B cell (primary cell): Measurements from ENCODE around the gene ATG3. TPM values are rescaled to one million over a fixed set of nuclear protein-coding genes. Genes with fewer than 3 reads are reported as not detected.

Experiments
- ATAC-seq: fragments of 200-7000 bp; cut with Tn5 transposase; one replicate; pipeline ENCODE4 v1.10.0; 2021; ENCODE audit warnings: low read depth, mild to moderate bottlenecking, moderate number of reproducible peaks, moderate library complexity
- CTCF ChIA-PET: fragments of 350-600 bp; sonication (Branson Sonifier 250); formaldehyde crosslinking; loops from one replicate; lab custom pipeline; 2021; ENCODE audit warnings: antibody characterized with exemption, inconsistent platforms; lab: Charles Lee
- POLR2A ChIA-PET: fragments of 350-600 bp; sonication (Branson Sonifier 250); formaldehyde crosslinking; loops from one replicate; lab custom pipeline; 2021; ENCODE audit warnings: antibody characterized with exemption; lab: Charles Lee
- DNase-seq: peaks from one replicate; pipeline ENCODE4 v3.0.0; 2013
- H2AFZ ChIP-seq: 2 replicates; pipeline ENCODE4 v1.6.1; 2012; ENCODE audit warnings: mild to moderate bottlenecking, low read depth, low read length; ENCODE audit not compliant: insufficient read depth, poor library complexity, severe bottlenecking
- H3K27ac ChIP-seq, 2 donors: 1 replicate in 1 of 2; 2 replicates in 1 of 2; pipeline ENCODE4 v1.5.1; 2012 to 2013; ENCODE audit warnings: low read length in 2 of 2, mild to moderate bottlenecking in 2 of 2, moderate library complexity in 1 of 2
- H3K27me3 ChIP-seq, 4 experiments: fragments of 200-600 bp in 1 of 4; sonication (generic) in 1 of 4; replicated peaks in 1 of 4; 1 replicate in 2 of 4; 2 replicates in 2 of 4; pipeline versions ENCODE4 v1.6.1 to v1.7.0; 2013 to 2016; ENCODE audit warnings: low read length in 3 of 4, mild to moderate bottlenecking in 2 of 4, mixed read lengths in 1 of 4, moderate library complexity in 1 of 4; ENCODE audit not compliant: insufficient read depth in 4 of 4, control insufficient read depth in 3 of 4; ENCODE audit errors: control extremely low read depth in 1 of 4
- H3K36me3 ChIP-seq, 2 experiments: replicated peaks in 1 of 2; 1 replicate in 1 of 2; 2 replicates in 1 of 2; pipeline versions ENCODE4 v1.6.1 to v1.7.1; 2013; ENCODE audit warnings: low read length in 1 of 2; ENCODE audit not compliant: insufficient read depth in 2 of 2, control insufficient read depth in 1 of 2; ENCODE audit errors: control extremely low read depth in 1 of 2, extremely low read depth in 1 of 2
- H3K4me1 ChIP-seq, 2 donors: fragments of 200-600 bp in 1 of 2; sonication (generic) in 1 of 2; 1 replicate in 1 of 2; 2 replicates in 1 of 2; pipeline versions ENCODE4 v1.5.1 to v1.6.1; 2013 to 2017; ENCODE audit warnings: low read length in 2 of 2; ENCODE audit not compliant: control insufficient read depth in 2 of 2, insufficient read depth in 2 of 2
- H3K4me2 ChIP-seq: replicated peaks from 2 replicates; pipeline ENCODE3; 2012; ENCODE audit warnings: mild to moderate bottlenecking, low read depth, low read length; ENCODE audit not compliant: poor library complexity, severe bottlenecking
- H3K4me3 ChIP-seq, 5 experiments: fragments of 200-600 bp in 1 of 5; sonication (generic) in 1 of 5; 1 replicate in 3 of 5; 2 replicates in 2 of 5; pipeline versions ENCODE4 v1.5.1 to v1.7.0; 2011 to 2016; ENCODE audit warnings: low read length in 4 of 5, mild to moderate bottlenecking in 4 of 5, low read depth in 2 of 5, control low read depth in 1 of 5, moderate library complexity in 1 of 5; ENCODE audit not compliant: insufficient read depth in 1 of 5; ENCODE audit errors: control extremely low read depth in 1 of 5, extremely low read depth in 1 of 5
- H3K79me2 ChIP-seq: fragments of 200-600 bp; sonication (generic); one replicate; pipeline ENCODE4 v1.6.0; 2016; ENCODE audit warnings: low read length; ENCODE audit not compliant: control insufficient read depth, insufficient read depth
- H3K9ac ChIP-seq: fragments of 200-600 bp; sonication (generic); 2 replicates; pipeline ENCODE4 v1.6.1; 2017; ENCODE audit warnings: mild to moderate bottlenecking, low read length, moderate library complexity
- H3K9me3 ChIP-seq, 3 donors: one replicate each; pipeline versions ENCODE4 v1.6.1 to v1.7.1; 2013; ENCODE audit warnings: low read length in 2 of 3; ENCODE audit not compliant: control insufficient read depth in 2 of 3, insufficient read depth in 1 of 3; ENCODE audit errors: control extremely low read depth in 1 of 3
- H4K20me1 ChIP-seq: 2 replicates; pipeline ENCODE4 v1.6.0; 2012; ENCODE audit warnings: mild to moderate bottlenecking, low read length; ENCODE audit not compliant: insufficient read depth, control insufficient read depth, poor library complexity, severe bottlenecking
- H3K27ac Mint-ChIP-seq: one replicate; pipeline ENCODE4 v1.8.0; 2021; ENCODE audit warnings: mixed read lengths
- H3K27me3 Mint-ChIP-seq: one replicate; pipeline ENCODE4 v1.8.0; 2021; ENCODE audit warnings: mixed read lengths
- H3K4me1 Mint-ChIP-seq: one replicate; pipeline ENCODE4 v1.8.0; 2021; ENCODE audit warnings: mixed read lengths
- H3K4me3 Mint-ChIP-seq: one replicate; pipeline ENCODE4 v1.8.0; 2021; ENCODE audit warnings: mixed read lengths
- H3K9me3 Mint-ChIP-seq: one replicate; pipeline ENCODE4 v1.8.0; 2022; ENCODE audit warnings: mixed read lengths; ENCODE audit not compliant: insufficient read depth
- CTCF ChIP-seq: fragments of 200-600 bp; IDR thresholded peaks from one replicate; pipeline ENCODE4 v1.8.0; 2022; ENCODE audit warnings: antibody characterized with exemption, mild to moderate bottlenecking
- EZH2 ChIP-seq: IDR thresholded peaks from 2 replicates; pipeline ENCODE4 v1.6.1; 2012; ENCODE audit warnings: borderline replicate concordance, low read depth, mild to moderate bottlenecking, moderate library complexity, low read length; ENCODE audit not compliant: insufficient read depth, poor library complexity, severe bottlenecking
- WGBS: methylation state at CpG from one replicate; pipeline ENCODE4 v1.1.5; 2013; ENCODE audit warnings: missing lambda C conversion rate; ENCODE audit not compliant: insufficient coverage; 5-methylcytosine and 5-hydroxymethylcytosine counted together
- intact Hi-C: fragments of 100-400 bp; cut with micrococcal nuclease; formaldehyde crosslinking; loops from one replicate; pipeline ENCODE4 v1.10.0; 2022
- polyA plus RNA-seq: library from polyadenylated mRNA; depleted of rRNA; stranded (reverse); fragments of >200 nt; gene quantifications from 2 replicates; pipeline ENCODE4 v1.2.3, GENCODE V29; 2012
- total RNA-seq, 2 donors: library from RNA; stranded (reverse); fragments of 120-200 nt in 1 of 2; gene quantifications; 1 replicate in 1 of 2; 2 replicates in 1 of 2; pipeline versions ENCODE4 v1.2.3 to v1.2.4, GENCODE V29; 2013 to 2022

The ATG3 gene
- total and polyA plus RNA-seq, 2 donors (not counting 1 experiment from before 2014, with no cell fraction given): 25.2 to 54.9 TPM

GRCh38 chr3:112489674-112490479, 71.9 kb downstream of the ATG3 start:
- H3K79me2 ChIP-seq: peaks cover 100% of the 10 kb centered on the region
- peak overlapping the region; percentile 60 for H3K4me2 ChIP-seq
- peak overlapping the region; percentile 25 for H3K9ac ChIP-seq
- TF ChIP-seq CTCF (no peak), EZH2 (no peak)
- Mint-ChIP-seq H3K4me1 (peaks cover 77% of the 10 kb centered on the region), H3K27me3 (no peaks in the 10 kb centered on the region), H3K27ac (peak overlapping the region; percentile 94), H3K9me3 (no peaks in the 10 kb centered on the region), H3K4me3 (peak overlapping the region; percentile 83)
- H3K4me3 ChIP-seq: peak overlapping the region in 3 of 5 experiments; percentile 4 to 45 (median 5)
- H3K27me3 ChIP-seq: no peaks in the 10 kb centered on the region
- H3K36me3 ChIP-seq: peaks cover 2 to 63% of the 10 kb centered on the region in 2 experiments
- H2AFZ ChIP-seq: no peak overlapping the region
- ChIA-PET CTCF (interaction anchor here (0.7 to 2.0 kb wide), 4 partner anchors 9 to 186 kb away, joined by 3 to 7 read pairs (median 5); partner anchors contain the start of gene BTLA), POLR2A (interaction anchor here (0.6 to 1.7 kb wide), 4 partner anchors 9 to 629 kb away, joined by 3 to 6 read pairs (median 3); no protein-coding TSS in a partner anchor)
- peak overlapping the region; percentile 52 to 92 for H3K27ac ChIP-seq
- peaks cover 0 to 10% (median 1%) of the 10 kb centered on the region in 3 donors for H3K9me3 ChIP-seq
- ATAC-seq (no peak), DNase-seq (no peak)
- H3K4me1 ChIP-seq: peaks cover 64 to 66% of the 10 kb centered on the region in 2 donors
- no CpG with 5 or more reads among the region's 4 CpGs for WGBS
- intact Hi-C loops: loop anchor here (1.0 kb wide), 1 partner anchor 9 kb away; the partner anchor contains the start of gene BTLA
- peaks cover 6% of the 10 kb centered on the region for H4K20me1 ChIP-seq
